Epithelial cell of esophagus (primary cell): ENCODE results near the gene TBL3.
A peak's percentile ranks its signal among the peaks of the same experiment; 100 is the strongest.

ENCODE experiments used
- DNase-seq: peaks from one replicate; pipeline ENCODE4 v3.0.0; 2010; ENCODE audit warnings: low read depth
- H3K4me3 ChIP-seq: 2 replicates; pipeline ENCODE4 v1.5.1; 2011; ENCODE audit warnings: mild to moderate bottlenecking, low read length, control low read depth
- TF ChIP-seq, protein P1 (sequence below): IDR thresholded peaks from 2 replicates; pipeline ENCODE4 v1.5.1; 2011; ENCODE audit warnings: low read depth, mild to moderate bottlenecking, low read length, control low read depth, inconsistent platforms; ENCODE audit not compliant: insufficient read depth; ENCODE audit errors: missing control alignments

TBL3 gene

DNA sequence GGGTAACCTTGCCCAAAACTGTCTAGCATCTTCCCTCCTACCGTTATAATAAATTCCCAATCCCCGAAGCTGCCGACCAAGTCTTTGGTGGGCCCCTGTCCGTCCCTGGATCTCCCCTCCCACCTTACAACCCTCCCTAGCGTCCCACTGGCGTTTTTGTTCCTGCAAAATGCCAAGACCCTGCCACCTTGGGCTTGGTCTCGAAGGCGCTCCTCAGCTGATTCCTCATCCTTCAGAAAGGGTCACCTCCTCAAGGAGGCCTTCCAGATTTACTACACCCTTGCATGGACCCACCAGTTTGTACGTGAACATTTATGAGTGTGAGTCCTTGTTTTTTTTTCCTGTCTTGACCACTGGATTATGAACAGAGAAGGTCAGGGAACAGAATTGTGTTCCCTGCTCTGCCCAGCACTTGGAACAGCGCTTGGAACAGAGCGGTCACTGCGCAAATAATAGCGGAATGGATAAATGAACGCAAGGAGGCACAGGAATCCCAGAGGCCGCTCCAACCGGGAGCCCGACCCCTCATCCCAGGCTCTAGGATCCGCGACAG is 11.2 kb downstream of the TBL3 start:
- TF ChIP-seq, protein P1, sequence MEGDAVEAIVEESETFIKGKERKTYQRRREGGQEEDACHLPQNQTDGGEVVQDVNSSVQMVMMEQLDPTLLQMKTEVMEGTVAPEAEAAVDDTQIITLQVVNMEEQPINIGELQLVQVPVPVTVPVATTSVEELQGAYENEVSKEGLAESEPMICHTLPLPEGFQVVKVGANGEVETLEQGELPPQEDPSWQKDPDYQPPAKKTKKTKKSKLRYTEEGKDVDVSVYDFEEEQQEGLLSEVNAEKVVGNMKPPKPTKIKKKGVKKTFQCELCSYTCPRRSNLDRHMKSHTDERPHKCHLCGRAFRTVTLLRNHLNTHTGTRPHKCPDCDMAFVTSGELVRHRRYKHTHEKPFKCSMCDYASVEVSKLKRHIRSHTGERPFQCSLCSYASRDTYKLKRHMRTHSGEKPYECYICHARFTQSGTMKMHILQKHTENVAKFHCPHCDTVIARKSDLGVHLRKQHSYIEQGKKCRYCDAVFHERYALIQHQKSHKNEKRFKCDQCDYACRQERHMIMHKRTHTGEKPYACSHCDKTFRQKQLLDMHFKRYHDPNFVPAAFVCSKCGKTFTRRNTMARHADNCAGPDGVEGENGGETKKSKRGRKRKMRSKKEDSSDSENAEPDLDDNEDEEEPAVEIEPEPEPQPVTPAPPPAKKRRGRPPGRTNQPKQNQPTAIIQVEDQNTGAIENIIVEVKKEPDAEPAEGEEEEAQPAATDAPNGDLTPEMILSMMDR, result no peak
- H3K4me3 ChIP-seq, result no peak overlapping the region
- no peak for DNase-seq

DNA sequence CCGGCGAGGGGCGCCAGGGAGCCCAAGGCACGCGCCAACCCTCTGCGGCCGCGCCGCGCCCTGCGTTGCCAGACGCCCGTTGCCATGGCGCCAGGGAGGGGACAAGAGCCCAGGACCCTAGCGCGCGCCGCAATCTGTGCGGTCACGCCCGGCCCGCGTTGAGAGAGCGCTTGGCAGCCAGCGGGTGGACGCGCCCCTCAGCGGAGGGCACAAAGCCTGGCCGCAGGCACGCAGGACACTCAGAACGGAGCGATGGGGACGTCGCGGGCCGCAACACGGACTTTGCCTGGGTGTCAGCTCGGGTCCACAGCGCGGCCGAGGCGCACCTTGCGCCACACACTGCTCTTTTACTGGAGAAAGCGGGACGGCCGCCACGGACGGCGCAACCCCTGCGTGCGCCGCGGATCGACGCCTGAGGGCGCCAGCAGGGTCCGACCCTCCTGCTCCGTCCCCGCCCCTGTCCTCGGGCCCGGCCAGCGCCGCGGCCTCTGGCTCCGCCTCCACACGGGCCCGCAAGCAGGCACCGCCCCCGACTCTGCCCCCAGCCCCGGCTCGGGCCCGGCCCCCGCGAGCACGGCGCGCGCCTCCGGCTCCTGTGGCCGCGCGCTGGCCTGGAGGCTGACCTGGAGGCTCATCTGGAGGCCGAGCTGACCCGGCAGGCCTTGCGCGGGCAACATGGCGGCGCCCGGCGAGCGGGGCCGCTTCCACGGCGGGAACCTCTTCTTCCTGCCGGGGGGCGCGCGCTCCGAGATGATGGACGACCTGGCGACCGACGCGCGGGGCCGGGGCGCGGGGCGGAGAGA is 11.9 kb downstream of the TBL3 start, which contains the start of gene GFER:
Gene GFER, plus strand, starts transcription at position 650 of the 803 bp plus-strand sequence. Its CDS starts 26 bp downstream, at position 676.
- peak; percentile 80 for DNase-seq
- peak within 1 kb of the TSS; percentile 61 for H3K4me3 ChIP-seq
- TF ChIP-seq, protein P1, result no peak

DNA sequence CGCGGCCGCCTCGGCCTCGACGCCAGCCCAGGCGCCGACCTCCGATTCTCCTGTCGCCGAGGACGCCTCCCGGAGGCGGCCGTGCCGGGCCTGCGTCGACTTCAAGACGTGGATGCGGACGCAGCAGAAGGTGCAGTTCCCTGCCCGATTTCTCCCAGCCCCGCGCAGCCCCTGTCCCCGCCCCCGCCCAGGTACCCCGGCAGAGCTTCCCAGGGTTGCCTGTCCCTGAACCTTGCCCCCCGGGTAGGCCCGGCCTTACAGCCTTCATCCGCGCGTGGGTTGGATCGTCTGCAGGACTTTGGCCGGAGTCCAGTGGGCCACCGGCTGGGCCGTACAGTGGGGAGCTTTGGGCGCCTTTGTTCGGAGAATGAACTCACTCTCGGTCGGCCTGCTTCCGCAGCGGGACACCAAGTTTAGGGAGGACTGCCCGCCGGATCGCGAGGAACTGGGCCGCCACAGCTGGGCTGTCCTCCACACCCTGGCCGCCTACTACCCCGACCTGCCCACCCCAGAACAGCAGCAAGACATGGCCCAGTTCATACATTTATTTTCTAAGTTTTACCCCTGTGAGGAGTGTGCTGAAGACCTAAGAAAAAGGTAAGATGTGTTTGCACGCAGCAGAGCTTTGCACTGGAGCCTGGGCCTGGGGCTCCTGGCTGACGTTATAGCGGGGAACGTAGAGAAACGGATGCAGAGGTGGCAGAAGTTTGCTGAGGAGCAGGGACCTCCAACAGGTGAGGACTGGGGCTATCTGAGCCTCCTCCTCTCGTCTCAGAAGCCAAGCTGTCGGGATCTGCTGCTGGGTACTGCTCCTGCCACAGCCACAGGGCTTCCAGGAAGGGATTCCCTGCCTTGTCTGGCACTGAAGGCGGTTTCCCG is 12.7 kb downstream of the TBL3 start:
- TF ChIP-seq, protein P1, result no peak
- peak overlapping the region; percentile 61 for H3K4me3 ChIP-seq
- DNase-seq, result peak; percentile 40

DNA sequence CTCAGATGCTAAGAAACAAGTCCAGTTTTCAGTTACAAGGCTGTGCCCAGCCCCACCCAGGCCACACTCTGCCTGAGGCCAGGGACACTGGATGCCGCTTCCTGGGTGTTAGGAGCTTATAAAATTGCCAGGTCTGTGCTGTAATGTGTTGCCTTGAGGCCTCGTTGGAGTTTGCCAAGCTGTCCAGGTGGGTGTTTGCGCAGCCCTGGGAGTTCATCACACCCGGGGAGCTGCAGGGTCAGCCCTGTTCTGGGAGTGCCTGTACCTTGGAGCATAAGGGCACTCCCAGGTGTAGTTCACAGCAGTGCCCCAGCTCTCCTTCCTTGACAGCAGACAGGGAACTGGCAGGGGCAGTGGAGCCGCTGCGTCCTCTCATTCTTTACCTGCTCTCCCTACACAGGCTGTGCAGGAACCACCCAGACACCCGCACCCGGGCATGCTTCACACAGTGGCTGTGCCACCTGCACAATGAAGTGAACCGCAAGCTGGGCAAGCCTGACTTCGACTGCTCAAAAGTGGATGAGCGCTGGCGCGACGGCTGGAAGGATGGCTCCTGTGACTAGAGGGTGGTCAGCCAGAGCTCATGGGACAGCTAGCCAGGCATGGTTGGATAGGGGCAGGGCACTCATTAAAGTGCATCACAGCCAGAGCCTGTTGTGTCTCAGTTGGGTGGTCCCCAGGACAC is 13.8 kb downstream of the TBL3 start:
- H3K4me3 ChIP-seq, result no peak overlapping the region
- TF ChIP-seq, protein P1, result no peak
- no peak for DNase-seq

DNA sequence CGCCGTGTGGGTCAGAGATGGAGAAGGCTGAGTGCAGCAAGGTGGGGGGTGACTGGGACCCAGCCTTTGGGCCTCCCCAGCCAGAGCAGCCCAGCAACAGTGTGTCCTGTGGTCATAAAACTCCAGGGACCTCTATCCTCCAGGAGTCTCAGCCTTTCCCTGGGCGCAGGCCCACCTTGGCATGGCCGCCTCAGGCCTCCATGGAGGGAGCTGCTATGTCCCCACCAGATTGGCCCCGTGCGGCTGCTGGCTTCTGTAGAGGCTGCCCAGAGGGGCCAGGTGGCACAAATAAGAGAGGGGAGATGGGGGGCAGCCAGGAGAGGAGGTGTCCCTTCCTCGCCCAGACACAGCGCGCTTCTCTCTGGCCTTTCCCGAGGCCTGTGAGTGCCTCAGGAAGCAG is 15.3 kb downstream of the TBL3 start:
- no peak for DNase-seq
- TF ChIP-seq, protein P1, result no peak
- no peak overlapping the region for H3K4me3 ChIP-seq
